WTC11 (cell line): ENCODE measurements around the gene CCDC112. TPM values are rescaled to one million over a fixed set of nuclear protein-coding genes. Genes with fewer than 3 reads are reported as not detected.
"Not testable (repeated sequence)": the region's sequence is repeated elsewhere in the genome, so short reads cannot be mapped to it uniquely, and the experiment has no call there.

ENCODE experiments used
- ATAC-seq: fragments of 200-7000 bp; cut with Tn5 transposase; 2 replicates; pipeline ENCODE4 v1.10.0; 2021; ENCODE audit warnings: mild to moderate bottlenecking, moderate library complexity
- CTCF ChIA-PET: fragments of 300-600 bp; sonication (Branson Sonifier 250); formaldehyde crosslinking; loops from one replicate; lab custom pipeline; 2021; ENCODE audit warnings: antibody characterized with exemption; lab: Charles Lee
- POLR2A ChIA-PET: fragments of 350-600 bp; sonication (Branson Sonifier 250); formaldehyde crosslinking; loops from one replicate; lab custom pipeline; 2021; ENCODE audit warnings: antibody characterized with exemption; lab: Charles Lee
- DNase-seq: peaks from one replicate; pipeline ENCODE4 v3.0.0; 2021; ENCODE audit warnings: low spot score
- H3K27ac Mint-ChIP-seq: 2 replicates; pipeline ENCODE4 v1.8.0; 2021; ENCODE audit warnings: mixed read lengths
- H3K27me3 Mint-ChIP-seq: 2 replicates; pipeline ENCODE4 v1.8.0; 2021; ENCODE audit warnings: low read depth, mild to moderate bottlenecking, moderate library complexity, mixed read lengths
- H3K36me3 Mint-ChIP-seq: 2 replicates; pipeline ENCODE4 v1.8.0; 2021; ENCODE audit warnings: mixed read lengths
- H3K4me1 Mint-ChIP-seq: 2 replicates; pipeline ENCODE4 v1.8.0; 2022; ENCODE audit warnings: mixed read lengths
- H3K4me3 Mint-ChIP-seq: 2 replicates; pipeline ENCODE4 v1.8.0; 2021; ENCODE audit warnings: mild to moderate bottlenecking, moderate library complexity, mixed read lengths
- H3K9me3 Mint-ChIP-seq: 2 replicates; pipeline ENCODE4 v1.8.0; 2021; ENCODE audit warnings: mixed read lengths
- AFF4 ChIP-seq: sonication (generic); formaldehyde crosslinking; IDR thresholded peaks from 2 replicates; pipeline ENCODE4 v1.8.1; 2023; ENCODE audit warnings: mild to moderate bottlenecking, missing genetic modification reagents, borderline replicate concordance
- CBFB ChIP-seq: sonication (generic); formaldehyde crosslinking; IDR thresholded peaks from 2 replicates; pipeline ENCODE4 v1.8.1; 2022; ENCODE audit warnings: mild to moderate bottlenecking, low read depth, missing genetic modification reagents
- ETV6 ChIP-seq: sonication (generic); formaldehyde crosslinking; IDR thresholded peaks from 2 replicates; pipeline ENCODE4 v1.8.1; 2022; ENCODE audit warnings: mild to moderate bottlenecking, missing genetic modification reagents
- JUN ChIP-seq: sonication (generic); formaldehyde crosslinking; IDR thresholded peaks from 2 replicates; pipeline ENCODE4 v1.8.0; 2023; ENCODE audit warnings: mild to moderate bottlenecking, missing genetic modification reagents
- MLX ChIP-seq: sonication (generic); formaldehyde crosslinking; IDR thresholded peaks from 2 replicates; pipeline ENCODE4 v1.8.1; 2023; ENCODE audit warnings: mild to moderate bottlenecking, missing genetic modification reagents, moderate library complexity
- MYBL2 ChIP-seq: sonication (generic); formaldehyde crosslinking; IDR thresholded peaks from 2 replicates; pipeline ENCODE4 v1.8.1; 2023; ENCODE audit warnings: mild to moderate bottlenecking, moderate library complexity, missing genetic modification reagents
- PRRX2 ChIP-seq: fragments of 250-450 bp; sonication (Bioruptor Pico); IDR thresholded peaks from 2 replicates; pipeline ENCODE4 v1.8.0; 2021; ENCODE audit warnings: mild to moderate bottlenecking
- RELA ChIP-seq: sonication (generic); formaldehyde crosslinking; IDR thresholded peaks from 2 replicates; pipeline ENCODE4 v1.8.1; 2022; ENCODE audit warnings: missing genetic modification reagents, mild to moderate bottlenecking, borderline replicate concordance
- ZNF281 ChIP-seq: sonication (generic); formaldehyde crosslinking; IDR thresholded peaks from 2 replicates; pipeline ENCODE4 v1.8.0; 2023; ENCODE audit warnings: mild to moderate bottlenecking, missing genetic modification reagents
- total RNA-seq: library from RNA; stranded (reverse); gene quantifications from 3 replicates; pipeline ENCODE4 v1.2.3, GENCODE V29; 2021

CCDC112 gene
- total RNA-seq, 1 experiment from 2014 or later = 12.2 TPM

GRCh38 chr5:115260248-115260647 lies 36.2 kb downstream of the CCDC112 start (continued):
- TF ChIP-seq AFF4 = no peak

- no peak for ATAC-seq
- Mint-ChIP-seq H3K27ac (no peak overlapping the region), H3K36me3 (no peaks in the 10 kb centered on the region), H3K4me3 (no peak overlapping the region), H3K4me1 (peaks cover 29% of the 10 kb centered on the region), H3K9me3 (no peaks in the 10 kb centered on the region), H3K27me3 (no peaks in the 10 kb centered on the region)
- CTCF ChIA-PET = no interaction called here
- no peak for DNase-seq
- POLR2A ChIA-PET = no interaction called here
- TF ChIP-seq PRRX2 (CRISPR knock-in tag) (no peak), RELA (CRISPR knock-in tag) (no peak), ZNF281 (CRISPR knock-in tag) (no peak), ETV6 (no peak), MLX (CRISPR knock-in tag) (no peak), AFF4 (no peak), CBFB (CRISPR knock-in tag) (no peak), MYBL2 (CRISPR knock-in tag) (no peak), JUN (no peak)
These were observed 38.5 kb downstream of the CCDC112 start for GRCh38 chr5:115257981-115258380.

- ATAC-seq, H3K27me3 Mint-ChIP-seq, DNase-seq, H3K4me1 Mint-ChIP-seq, H3K4me3 Mint-ChIP-seq, H3K36me3 Mint-ChIP-seq, H3K9me3 Mint-ChIP-seq, POLR2A ChIA-PET, CTCF ChIA-PET: not testable (repeated sequence)
- peak overlapping the region; percentile 1; the same call in 1 of the 2 replicates for H3K27ac Mint-ChIP-seq
These were observed 47.1 kb downstream of the CCDC112 start for GRCh38 chr5:115249379-115249778.
